Tibial nerve (tissue), 4 donors: ENCODE data around the gene ATP5F1D.

Experiments used
- CTCF ChIP-seq, 5 experiments: fragments of 200-600 bp in 3 of 5; fragments of 450-650 bp in 2 of 5; sonication (generic) in 3 of 5; IDR thresholded peaks; one replicate each; pipeline ENCODE4 v1.5.1; 2016 to 2019; ENCODE audit warnings: antibody characterized with exemption in 5 of 5, mild to moderate bottlenecking in 3 of 5, moderate library complexity in 2 of 5
- EP300 ChIP-seq, 2 donors: sonication (generic); formaldehyde crosslinking; IDR thresholded peaks; one replicate each; pipeline ENCODE4 v1.6.1; 2017; ENCODE audit warnings: antibody characterized with exemption in 2 of 2, mild to moderate bottlenecking in 1 of 2
- POLR2A ChIP-seq, 2 donors: fragments of 450-650 bp; IDR thresholded peaks; one replicate each; pipeline ENCODE4 v1.6.1; 2017; ENCODE audit warnings: antibody characterized with exemption in 2 of 2, mild to moderate bottlenecking in 2 of 2, moderate library complexity in 2 of 2

- no peak for TF ChIP-seq CTCF (IDR thresholded peaks at IDR 0.05)
- no peak for TF ChIP-seq POLR2A (IDR thresholded peaks at IDR 0.05)
- TF ChIP-seq EP300 (IDR thresholded peaks at IDR 0.05), result no peak
Measured at GRCh38 chr19:1224047-1224825, 17.3 kb upstream of the ATP5F1D start.
